K562 (cell line): ENCODE data around the gene TPCN1. TPM values are rescaled to one million over a fixed set of nuclear protein-coding genes. Genes with fewer than 3 reads are reported as not detected.

Experiments
- CHAMP1 ChIP-seq: fragments of 450-650 bp; IDR thresholded peaks from 2 replicates; pipeline ENCODE4 v1.6.1; 2016; ENCODE audit warnings: mild to moderate bottlenecking
- FOXJ2 ChIP-seq: fragments of 200-800 bp; sonication (Bioruptor generic); IDR thresholded peaks from 2 replicates; pipeline ENCODE4 v1.6.1; 2016; ENCODE audit warnings: missing genetic modification characterization, missing compliant biosample characterization
- HNRNPK ChIP-seq: fragments of 200-400 bp; formaldehyde crosslinking; IDR thresholded peaks from one replicate; pipeline ENCODE4 v1.6.1; 2018; ENCODE audit warnings: mild to moderate bottlenecking, low read depth, low read length; ENCODE audit not compliant: poor library complexity, severe bottlenecking
- KAT7 ChIP-seq: sonication (generic); formaldehyde crosslinking; IDR thresholded peaks from 2 replicates; pipeline ENCODE4 v1.8.0; 2022; ENCODE audit warnings: missing genetic modification reagents, mild to moderate bottlenecking, borderline replicate concordance
- KDM4B ChIP-seq, 2 experiments: fragments of 450-650 bp in 1 of 2; sonication (generic) in 1 of 2; IDR thresholded peaks; 2 replicates each; pipeline ENCODE4 v1.6.1; 2016 to 2017; ENCODE audit warnings: borderline replicate concordance in 2 of 2, antibody characterized with exemption in 1 of 2, low read depth in 1 of 2, mild to moderate bottlenecking in 1 of 2
- KDM5B ChIP-seq: fragments of 200-600 bp; sonication (generic); IDR thresholded peaks from 2 replicates; pipeline ENCODE4 v1.6.1; 2012; ENCODE audit warnings: low read depth, mild to moderate bottlenecking, moderate library complexity, low read length, control low read depth, inconsistent platforms; ENCODE audit not compliant: insufficient replicate concordance
- MTF1 ChIP-seq: fragments of 250-450 bp; sonication (Bioruptor Pico); IDR thresholded peaks from 2 replicates; pipeline ENCODE4 v1.9.0; 2021; ENCODE audit warnings: moderate library complexity, mild to moderate bottlenecking, inconsistent platforms, borderline replicate concordance
- NFRKB ChIP-seq: fragments of 450-650 bp; IDR thresholded peaks from 2 replicates; pipeline ENCODE4 v1.6.1; 2016; ENCODE audit warnings: low read depth
- RNF2 ChIP-seq: sonication (generic); IDR thresholded peaks from 2 replicates; pipeline ENCODE4 v1.6.1; 2016
- SRF ChIP-seq, 2 experiments: fragments of 250-450, 450-650 bp in 1 of 2; sonication (Bioruptor Pico) in 1 of 2; sonication (generic) in 1 of 2; formaldehyde crosslinking; IDR thresholded peaks; 2 replicates each; pipeline versions ENCODE4 v1.5.0 to v1.5.1; 2020 to 2022; ENCODE audit warnings: mild to moderate bottlenecking in 1 of 2, missing genetic modification reagents in 1 of 2
- SRSF7 ChIP-seq: fragments of 200-400 bp; formaldehyde crosslinking; optimal IDR thresholded peaks from 2 replicates; pipeline ENCODE3; 2017; ENCODE audit warnings: mild to moderate bottlenecking, low read depth, low read length
- ZBTB43 ChIP-seq: sonication (generic); formaldehyde crosslinking; IDR thresholded peaks from 2 replicates; pipeline ENCODE4 v1.8.0; 2023; ENCODE audit warnings: mild to moderate bottlenecking, missing genetic modification reagents
- ZBTB7A ChIP-seq: IDR thresholded peaks from 2 replicates; pipeline ENCODE4 v1.6.1; 2011; ENCODE audit warnings: low read depth, mild to moderate bottlenecking, low read length, moderate library complexity, borderline replicate concordance; ENCODE audit not compliant: control insufficient read depth
- ZC3H4 ChIP-seq: sonication (generic); formaldehyde crosslinking; IDR thresholded peaks from 2 replicates; pipeline ENCODE4 v1.9.0; 2021; ENCODE audit warnings: missing genetic modification reagents, borderline replicate concordance
- ZKSCAN8 ChIP-seq: fragments of 200-800 bp; sonication (Bioruptor generic); IDR thresholded peaks from 2 replicates; pipeline ENCODE4 v1.6.1; 2016; ENCODE audit warnings: missing genetic modification characterization, missing compliant biosample characterization
- ZNF165 ChIP-seq: fragments of 250-450 bp; sonication (Bioruptor Pico); IDR thresholded peaks from 2 replicates; pipeline ENCODE4 v1.4.0; 2020; ENCODE audit warnings: borderline replicate concordance
- ZNF668 ChIP-seq: fragments of 250-450 bp; sonication (Bioruptor Pico); IDR thresholded peaks from 2 replicates; pipeline ENCODE4 v1.8.0; 2022; ENCODE audit warnings: mild to moderate bottlenecking, inconsistent platforms
- polyA plus RNA-seq, 8 experiments: library from polyadenylated mRNA; depleted of rRNA in 4 of 8; stranded (reverse) in 5 of 8; unstranded in 3 of 8; fragments of >200 nt; fragmentation: Nextera tagmentation in 2 of 8; fragmentation: Illumina TruSeq in 1 of 8; extraction: Ambion mirVana in 2 of 8; extraction: Trizol in 1 of 8; gene quantifications; 2 replicates each; pipeline versions ENCODE4 v1.2.1 to v1.2.3, GENCODE V29; 2011 to 2014; ENCODE audit warnings: inconsistent platforms in 1 of 8, missing spikeins in 1 of 8
- total RNA-seq, 7 experiments: library from RNA; depleted of rRNA in 6 of 7; stranded (reverse); fragments of >200 nt in 6 of 7; fragmentation: Illumina TruSeq in 2 of 7; extraction: Trizol in 2 of 7; gene quantifications; 2 replicates each; pipeline versions ENCODE4 v1.2.1 to v1.2.3, GENCODE V29; 2011 to 2021; ENCODE audit warnings: low replicate concordance in 1 of 7
- TF ChIP-seq, protein P1 (sequence below): sonication (generic); formaldehyde crosslinking; IDR thresholded peaks from 2 replicates; pipeline ENCODE4 v1.8.1; 2023; ENCODE audit warnings: mild to moderate bottlenecking, missing genetic modification reagents, moderate library complexity
- TF ChIP-seq, protein P2 (sequence below): sonication (generic); formaldehyde crosslinking; IDR thresholded peaks from 2 replicates; pipeline ENCODE4 v1.8.1; 2022; ENCODE audit warnings: missing genetic modification reagents

TPCN1 gene
- total and polyA plus RNA-seq, 9 of the 15 experiments (the other 6 are each of a cell fraction or from before 2014, with no cell fraction given) = 0.80 to 23.8 (median 7.4) TPM

DNA sequence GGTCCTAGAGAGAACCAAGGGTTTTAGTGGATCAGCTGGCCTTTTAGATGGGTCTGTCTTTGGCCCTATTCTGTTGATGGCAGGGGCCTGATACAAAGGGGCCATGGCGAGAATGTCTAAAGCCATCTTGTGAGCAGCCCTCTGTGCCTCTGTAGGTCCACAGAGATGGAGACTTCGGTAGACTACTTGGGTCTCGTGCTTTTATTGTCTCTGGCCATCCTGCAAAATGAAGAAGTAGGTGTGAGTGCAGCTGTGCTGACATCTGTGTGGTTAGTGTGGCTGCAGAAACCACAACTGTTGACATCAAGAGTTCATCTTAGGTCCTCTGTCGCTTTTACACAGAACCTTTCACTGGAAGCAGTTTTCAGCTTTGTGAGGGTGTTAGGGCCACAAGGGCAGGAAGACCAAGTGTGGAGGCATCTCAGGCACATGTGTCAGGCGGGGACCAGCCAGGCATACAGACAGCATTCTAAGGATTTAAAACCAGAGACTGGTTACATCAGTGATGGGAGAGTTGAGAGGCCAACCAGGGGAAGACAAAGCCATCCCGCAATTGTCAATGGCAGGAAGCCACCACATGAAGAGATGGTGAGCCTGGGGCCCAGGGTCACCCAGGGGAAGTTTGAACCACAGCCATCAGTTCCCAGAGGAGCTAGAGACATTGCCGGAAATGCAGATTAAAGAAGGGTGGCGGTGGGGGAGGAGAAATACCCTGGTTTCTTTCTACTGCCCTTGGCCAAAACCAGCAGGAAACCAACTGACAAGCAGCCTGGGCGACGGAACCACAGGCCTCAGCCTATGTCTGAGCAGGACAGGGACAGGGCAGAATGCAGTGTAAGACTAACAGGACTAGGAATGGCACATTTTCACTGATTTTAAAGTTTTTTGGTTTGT is 13.0 kb upstream of the TPCN1 start (continued):
- TF ChIP-seq SRSF7 (no peak), ZBTB7A (no peak), HNRNPK (no peak), KAT7 (CRISPR knock-in tag) (no peak), ZNF165 (CRISPR knock-in tag) (no peak), ZC3H4 (CRISPR knock-in tag) (no peak), ZKSCAN8 (CRISPR knock-in tag) (0 out of 2 replicates have a peak, but pooled peaks have one; percentile 51), NFRKB (no peak), KDM5B (no peak), ZBTB43 (CRISPR knock-in tag) (no peak), CHAMP1 (no peak), ZNF668 (CRISPR knock-in tag) (no peak), MTF1 (CRISPR knock-in tag) (no peak), FOXJ2 (tag) (no peak), KDM4B (IDR thresholded peaks at IDR 0.05; ENCODE audit: borderline replicate concordance in 2 of 2, low read depth in 1 of 2) (no peak), SRF (CRISPR knock-in tag; IDR thresholded peaks at IDR 0.05) (no peak), RNF2 (peak; percentile 57; the same call in 1 of the 2 replicates)
- TF ChIP-seq, protein P1, sequence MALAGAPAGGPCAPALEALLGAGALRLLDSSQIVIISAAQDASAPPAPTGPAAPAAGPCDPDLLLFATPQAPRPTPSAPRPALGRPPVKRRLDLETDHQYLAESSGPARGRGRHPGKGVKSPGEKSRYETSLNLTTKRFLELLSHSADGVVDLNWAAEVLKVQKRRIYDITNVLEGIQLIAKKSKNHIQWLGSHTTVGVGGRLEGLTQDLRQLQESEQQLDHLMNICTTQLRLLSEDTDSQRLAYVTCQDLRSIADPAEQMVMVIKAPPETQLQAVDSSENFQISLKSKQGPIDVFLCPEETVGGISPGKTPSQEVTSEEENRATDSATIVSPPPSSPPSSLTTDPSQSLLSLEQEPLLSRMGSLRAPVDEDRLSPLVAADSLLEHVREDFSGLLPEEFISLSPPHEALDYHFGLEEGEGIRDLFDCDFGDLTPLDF (CRISPR knock-in tag) = no peak
- TF ChIP-seq, protein P2, sequence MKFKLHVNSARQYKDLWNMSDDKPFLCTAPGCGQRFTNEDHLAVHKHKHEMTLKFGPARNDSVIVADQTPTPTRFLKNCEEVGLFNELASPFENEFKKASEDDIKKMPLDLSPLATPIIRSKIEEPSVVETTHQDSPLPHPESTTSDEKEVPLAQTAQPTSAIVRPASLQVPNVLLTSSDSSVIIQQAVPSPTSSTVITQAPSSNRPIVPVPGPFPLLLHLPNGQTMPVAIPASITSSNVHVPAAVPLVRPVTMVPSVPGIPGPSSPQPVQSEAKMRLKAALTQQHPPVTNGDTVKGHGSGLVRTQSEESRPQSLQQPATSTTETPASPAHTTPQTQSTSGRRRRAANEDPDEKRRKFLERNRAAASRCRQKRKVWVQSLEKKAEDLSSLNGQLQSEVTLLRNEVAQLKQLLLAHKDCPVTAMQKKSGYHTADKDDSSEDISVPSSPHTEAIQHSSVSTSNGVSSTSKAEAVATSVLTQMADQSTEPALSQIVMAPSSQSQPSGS (CRISPR knock-in tag) = no peak
